ENCODE results near the gene SMARCA1. TPM values are rescaled to one million over a fixed set of nuclear protein-coding genes. Genes with fewer than 3 reads are reported as not detected.
"Not testable (repeated sequence)": the region's sequence is repeated elsewhere in the genome, so short reads cannot be mapped to it uniquely, and the experiment has no call there.

SMARCA1 gene
- total RNA-seq = not detected

- Mint-ChIP-seq H3K9me3 (peaks cover 1% of the 10 kb centered on the region), H3K4me3 (peak within 1 kb of the TSS; percentile 71), H3K27ac (peak within 1 kb of the TSS; percentile 52), H3K27me3 (peaks cover 29% of the 10 kb centered on the region), H3K36me3 (ENCODE audit: low read depth) (no peaks in the 10 kb centered on the region), H3K4me1 (peaks cover 6% of the 10 kb centered on the region)
- CTCF ChIA-PET = interaction anchor here (1.0 kb wide), 1 partner anchor 137 kb away, joined by 3 read pairs; no protein-coding TSS in a partner anchor
- no peak for DNase-seq
- POLR2A ChIA-PET = no interaction called here
Observed at GRCh38 chrX:129523079-129523911, at the start of gene SMARCA1. TSS of gene SMARCA1 (minus strand) at chrX:129523490. CDS start at chrX:129523370, 120 bp downstream.

- no peaks in the 10 kb centered on the region for H3K27me3 Mint-ChIP-seq
- no peak overlapping the region for H3K27ac Mint-ChIP-seq
- H3K4me1 Mint-ChIP-seq = no peaks in the 10 kb centered on the region
- H3K4me3 Mint-ChIP-seq = no peak overlapping the region
- POLR2A ChIA-PET = no interaction called here
- CTCF ChIA-PET = no interaction called here
- H3K9me3 Mint-ChIP-seq = no peaks in the 10 kb centered on the region
- DNase-seq = no peak
- H3K36me3 Mint-ChIP-seq (ENCODE audit: low read depth) = no peaks in the 10 kb centered on the region
Observed at GRCh38 chrX:129572422-129572821, 49.1 kb upstream of the SMARCA1 start.

- Mint-ChIP-seq H3K27me3 (no peaks in the 10 kb centered on the region), H3K9me3 (no peaks in the 10 kb centered on the region)
- CTCF ChIA-PET = interaction anchor here (0.6 kb wide), 1 partner anchor 54 kb away, joined by 3 read pairs; no protein-coding TSS in a partner anchor
Observed at GRCh38 chrX:129568349-129568748, 45.1 kb upstream of the SMARCA1 start.

GRCh38 chrX:129566073-129566472, 42.8 kb upstream of the SMARCA1 start:
- ChIA-PET POLR2A (no interaction called here), CTCF (no interaction called here)
- Mint-ChIP-seq H3K27me3 (no peaks in the 10 kb centered on the region), H3K9me3 (no peaks in the 10 kb centered on the region), H3K27ac (no peak overlapping the region), H3K4me3 (no peak overlapping the region), H3K4me1 (peaks cover 10% of the 10 kb centered on the region), H3K36me3 (ENCODE audit: low read depth) (peaks cover 4% of the 10 kb centered on the region)
- no peak for DNase-seq

More at GRCh38 chrX:129568349-129568748, 45.1 kb upstream of the SMARCA1 start:
- no peak for DNase-seq
- no peak overlapping the region for H3K27ac Mint-ChIP-seq
- H3K4me3 Mint-ChIP-seq = no peak overlapping the region
- POLR2A ChIA-PET = no interaction called here
- peaks cover 10% of the 10 kb centered on the region for H3K4me1 Mint-ChIP-seq
- no peaks in the 10 kb centered on the region for H3K36me3 Mint-ChIP-seq (ENCODE audit: low read depth)

- no peaks in the 10 kb centered on the region for H3K27me3 Mint-ChIP-seq
- H3K27ac Mint-ChIP-seq = no peak overlapping the region
- H3K36me3 Mint-ChIP-seq (ENCODE audit: low read depth) = peaks cover 4% of the 10 kb centered on the region
- no peaks in the 10 kb centered on the region for H3K9me3 Mint-ChIP-seq
- POLR2A ChIA-PET = no interaction called here
- no peak for DNase-seq
- no peak overlapping the region for H3K4me3 Mint-ChIP-seq
- CTCF ChIA-PET = interaction anchor here (0.5 kb wide), 1 partner anchor 789 kb away, joined by 4 read pairs; no protein-coding TSS in a partner anchor
- peaks cover 10% of the 10 kb centered on the region for H3K4me1 Mint-ChIP-seq
Observed at GRCh38 chrX:129565046-129565650, 41.9 kb upstream of the SMARCA1 start.

GRCh38 chrX:129564345-129564744, 41.1 kb upstream of the SMARCA1 start:
- H3K9me3 Mint-ChIP-seq; CTCF ChIA-PET; H3K27ac Mint-ChIP-seq; H3K4me1 Mint-ChIP-seq; DNase-seq; H3K27me3 Mint-ChIP-seq; H3K36me3 Mint-ChIP-seq (ENCODE audit: low read depth); H3K4me3 Mint-ChIP-seq; POLR2A ChIA-PET: not testable (repeated sequence)

- POLR2A ChIA-PET = no interaction called here
Observed at GRCh38 chrX:129561453-129561852, 38.2 kb upstream of the SMARCA1 start.

GRCh38 chrX:129559783-129560182, 36.5 kb upstream of the SMARCA1 start:
- Mint-ChIP-seq H3K4me1 (no peaks in the 10 kb centered on the region), H3K27ac (no peak overlapping the region), H3K9me3 (no peaks in the 10 kb centered on the region), H3K4me3 (no peak overlapping the region), H3K36me3 (ENCODE audit: low read depth) (peaks cover 4% of the 10 kb centered on the region), H3K27me3 (no peaks in the 10 kb centered on the region)
- ChIA-PET CTCF (no interaction called here), POLR2A (no interaction called here)
- no peak for DNase-seq

More at GRCh38 chrX:129561453-129561852, 38.2 kb upstream of the SMARCA1 start:
- H3K4me3 Mint-ChIP-seq = no peak overlapping the region
- CTCF ChIA-PET = interaction anchor here (1.2 kb wide), 1 partner anchor 121 kb away, joined by 3 read pairs; no protein-coding TSS in a partner anchor
- DNase-seq = no peak
- no peaks in the 10 kb centered on the region for H3K27me3 Mint-ChIP-seq
- no peak overlapping the region for H3K27ac Mint-ChIP-seq
- H3K9me3 Mint-ChIP-seq = no peaks in the 10 kb centered on the region
- H3K36me3 Mint-ChIP-seq (ENCODE audit: low read depth) = peaks cover 4% of the 10 kb centered on the region
- H3K4me1 Mint-ChIP-seq = peaks cover 10% of the 10 kb centered on the region

- no peak for DNase-seq
- H3K4me1 Mint-ChIP-seq = no peaks in the 10 kb centered on the region
- no peak overlapping the region for H3K4me3 Mint-ChIP-seq
- H3K27ac Mint-ChIP-seq = no peak overlapping the region
- H3K36me3 Mint-ChIP-seq (ENCODE audit: low read depth) = peaks cover 4% of the 10 kb centered on the region
- POLR2A ChIA-PET = no interaction called here
- H3K9me3 Mint-ChIP-seq = no peaks in the 10 kb centered on the region
- H3K27me3 Mint-ChIP-seq = no peaks in the 10 kb centered on the region
- CTCF ChIA-PET = interaction anchor here (1.0 kb wide), 1 partner anchor 38 kb away, joined by 5 read pairs; no protein-coding TSS in a partner anchor
Observed at GRCh38 chrX:129557844-129558480, 34.7 kb upstream of the SMARCA1 start.

- Mint-ChIP-seq H3K9me3 (no peaks in the 10 kb centered on the region), H3K27ac (no peak overlapping the region), H3K27me3 (no peaks in the 10 kb centered on the region), H3K4me3 (no peak overlapping the region), H3K4me1 (no peaks in the 10 kb centered on the region), H3K36me3 (ENCODE audit: low read depth) (no peaks in the 10 kb centered on the region)
- CTCF ChIA-PET = no interaction called here
- POLR2A ChIA-PET = no interaction called here
- DNase-seq = no peak
Observed at GRCh38 chrX:129556806-129557315, 33.6 kb upstream of the SMARCA1 start.

GRCh38 chrX:129554816-129555215, 31.5 kb upstream of the SMARCA1 start:
- H3K36me3 Mint-ChIP-seq (ENCODE audit: low read depth); H3K9me3 Mint-ChIP-seq; H3K4me1 Mint-ChIP-seq; DNase-seq; H3K27me3 Mint-ChIP-seq; H3K27ac Mint-ChIP-seq; CTCF ChIA-PET; H3K4me3 Mint-ChIP-seq; POLR2A ChIA-PET: not testable (repeated sequence)

- no peak overlapping the region for H3K4me3 Mint-ChIP-seq
- ChIA-PET CTCF (interaction anchor here (0.7 kb wide), 1 partner anchor 12 kb away, joined by 3 read pairs; no protein-coding TSS in a partner anchor), POLR2A (no interaction called here)
- H3K9me3 Mint-ChIP-seq = no peaks in the 10 kb centered on the region
- no peak for DNase-seq
- H3K27me3 Mint-ChIP-seq = no peaks in the 10 kb centered on the region
- no peaks in the 10 kb centered on the region for H3K36me3 Mint-ChIP-seq (ENCODE audit: low read depth)
- H3K4me1 Mint-ChIP-seq = no peaks in the 10 kb centered on the region
- H3K27ac Mint-ChIP-seq = no peak overlapping the region
Observed at GRCh38 chrX:129553619-129554288, 30.5 kb upstream of the SMARCA1 start.
